GM12801 (cell line): ENCODE data around the gene COL26A1.

Experiments
- TF ChIP-seq, protein P1 (sequence below): IDR thresholded peaks from one replicate; pipeline ENCODE4 v1.5.1; 2011; ENCODE audit warnings: control low read depth; ENCODE audit not compliant: insufficient read length; ENCODE audit errors: extremely low read depth

COL26A1 gene

GRCh38 chr7:101398396-101399289, 36.0 kb downstream of the COL26A1 start:
- TF ChIP-seq, protein P1, sequence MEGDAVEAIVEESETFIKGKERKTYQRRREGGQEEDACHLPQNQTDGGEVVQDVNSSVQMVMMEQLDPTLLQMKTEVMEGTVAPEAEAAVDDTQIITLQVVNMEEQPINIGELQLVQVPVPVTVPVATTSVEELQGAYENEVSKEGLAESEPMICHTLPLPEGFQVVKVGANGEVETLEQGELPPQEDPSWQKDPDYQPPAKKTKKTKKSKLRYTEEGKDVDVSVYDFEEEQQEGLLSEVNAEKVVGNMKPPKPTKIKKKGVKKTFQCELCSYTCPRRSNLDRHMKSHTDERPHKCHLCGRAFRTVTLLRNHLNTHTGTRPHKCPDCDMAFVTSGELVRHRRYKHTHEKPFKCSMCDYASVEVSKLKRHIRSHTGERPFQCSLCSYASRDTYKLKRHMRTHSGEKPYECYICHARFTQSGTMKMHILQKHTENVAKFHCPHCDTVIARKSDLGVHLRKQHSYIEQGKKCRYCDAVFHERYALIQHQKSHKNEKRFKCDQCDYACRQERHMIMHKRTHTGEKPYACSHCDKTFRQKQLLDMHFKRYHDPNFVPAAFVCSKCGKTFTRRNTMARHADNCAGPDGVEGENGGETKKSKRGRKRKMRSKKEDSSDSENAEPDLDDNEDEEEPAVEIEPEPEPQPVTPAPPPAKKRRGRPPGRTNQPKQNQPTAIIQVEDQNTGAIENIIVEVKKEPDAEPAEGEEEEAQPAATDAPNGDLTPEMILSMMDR = no peak

DNA sequence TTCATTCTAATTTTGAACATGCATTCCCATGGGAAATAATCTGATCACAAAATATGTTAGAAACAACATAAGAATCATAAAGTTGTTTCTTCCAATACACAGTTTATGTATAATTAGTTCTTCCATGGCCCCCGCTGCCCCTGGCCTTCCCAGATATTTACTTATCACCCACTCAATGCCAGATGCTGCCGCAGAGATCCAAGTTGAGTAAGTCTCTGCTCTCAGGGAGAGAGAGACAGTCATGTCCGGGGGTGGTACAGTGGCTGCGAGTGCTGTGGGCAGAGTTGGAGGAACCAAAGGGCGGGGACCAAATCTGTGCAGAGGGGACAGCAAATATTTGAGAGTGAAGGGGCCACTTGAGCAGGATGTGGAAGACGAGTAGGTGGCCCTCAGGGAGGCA, 37.1 kb downstream of the COL26A1 start:
- TF ChIP-seq, protein P1 = no peak

DNA sequence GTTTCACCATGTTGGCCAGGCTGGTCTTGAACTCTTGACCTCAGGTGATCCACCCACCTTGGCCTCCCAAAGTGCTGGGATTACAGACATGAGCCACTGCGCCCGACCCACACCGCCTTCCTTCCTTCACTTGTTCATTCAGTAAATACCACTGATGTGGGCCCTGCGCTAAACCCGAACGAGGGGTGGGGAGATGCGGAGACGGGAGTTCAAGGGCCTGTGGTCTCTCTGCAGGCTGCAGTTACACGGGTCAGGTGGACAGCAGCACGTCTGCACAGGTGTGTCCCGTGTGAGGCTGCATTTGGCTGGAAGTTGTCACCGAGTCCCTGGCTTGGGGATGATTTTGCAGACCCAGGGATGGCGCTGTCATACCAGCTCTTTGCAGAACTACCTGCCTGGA, 38.1 kb downstream of the COL26A1 start:
- TF ChIP-seq, protein P1 = no peak

- TF ChIP-seq, protein P1 = no peak
Measured at GRCh38 chr7:101401390-101402080, 38.9 kb downstream of the COL26A1 start.

DNA sequence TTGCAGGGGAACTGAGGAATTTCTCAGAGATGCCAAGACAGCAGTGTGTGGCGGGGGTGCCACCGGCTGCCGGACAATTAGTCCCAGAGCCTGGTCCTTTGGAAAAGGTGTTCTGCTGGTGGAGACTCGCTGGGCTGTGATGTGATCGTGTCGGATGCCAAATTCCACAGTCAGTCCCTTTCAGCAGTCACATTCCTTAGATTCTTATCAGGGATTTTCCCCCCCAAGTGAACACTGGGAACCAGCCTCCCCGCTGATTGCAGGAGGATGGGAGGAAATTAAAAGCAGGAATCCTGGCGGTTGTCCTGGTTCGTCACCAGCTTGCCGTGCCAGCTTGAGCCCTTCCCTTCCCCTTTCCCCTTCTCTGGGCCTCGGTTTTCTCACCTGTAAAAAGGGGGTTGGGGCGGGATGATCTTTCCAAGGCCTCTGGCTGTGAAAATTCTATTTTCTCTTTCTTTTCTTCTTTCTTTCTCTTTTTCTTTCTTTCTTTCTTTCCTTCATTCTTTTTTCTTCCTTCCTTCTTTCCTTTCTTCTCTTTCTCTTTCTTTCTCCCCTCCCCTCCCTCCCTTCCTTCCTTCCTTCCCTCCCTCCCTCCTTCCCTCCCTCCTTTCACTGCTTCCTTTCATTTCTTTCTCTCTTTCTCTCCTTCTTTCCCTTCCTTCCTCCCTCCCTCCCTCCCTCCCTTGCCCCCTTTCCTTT, 39.6 kb downstream of the COL26A1 start:
- TF ChIP-seq, protein P1 = no peak

GRCh38 chr7:101402835-101403234, 40.2 kb downstream of the COL26A1 start:
- TF ChIP-seq, protein P1 = no peak

- TF ChIP-seq, protein P1 = no peak
Measured at GRCh38 chr7:101405474-101406067, 42.9 kb downstream of the COL26A1 start.
